HepG2 (cell line): ENCODE measurements around the gene TMEM107. TPM values are rescaled to one million over a fixed set of nuclear protein-coding genes. Genes with fewer than 3 reads are reported as not detected.

Experiments
- CTCF ChIP-seq: sonication (generic); formaldehyde crosslinking; IDR thresholded peaks from 2 replicates; pipeline ENCODE4 v1.5.0; 2020; ENCODE audit warnings: mild to moderate bottlenecking, missing genetic modification reagents, moderate library complexity
- FOSL1 ChIP-seq: sonication (generic); formaldehyde crosslinking; IDR thresholded peaks from 2 replicates; pipeline ENCODE4 v1.9.0; 2021; ENCODE audit warnings: missing genetic modification reagents, borderline replicate concordance
- KLF13 ChIP-seq: sonication (generic); formaldehyde crosslinking; IDR thresholded peaks from 2 replicates; pipeline ENCODE4 v1.4.0; 2020; ENCODE audit warnings: mild to moderate bottlenecking, missing genetic modification reagents
- RXRB ChIP-seq: IDR thresholded peaks from 2 replicates; pipeline ENCODE4 v1.6.1; 2016; ENCODE audit warnings: borderline replicate concordance, missing genetic modification reagents, missing compliant biosample characterization
- SOX5 ChIP-seq: IDR thresholded peaks from 2 replicates; pipeline ENCODE4 v1.6.1; 2016; ENCODE audit warnings: borderline replicate concordance
- TBL1XR1 ChIP-seq: fragments of 150-350 bp; IDR thresholded peaks from 2 replicates; pipeline ENCODE4 v1.6.1; 2014; ENCODE audit warnings: borderline replicate concordance, low read length; ENCODE audit not compliant: partially characterized antibody
- THAP9 ChIP-seq: sonication (generic); formaldehyde crosslinking; IDR thresholded peaks from 2 replicates; pipeline ENCODE4; 2020; ENCODE audit warnings: missing genetic modification reagents, mild to moderate bottlenecking, borderline replicate concordance
- ZMYM2 ChIP-seq: sonication (generic); formaldehyde crosslinking; IDR thresholded peaks from 2 replicates; pipeline ENCODE4 v1.8.0; 2022; ENCODE audit warnings: mild to moderate bottlenecking, missing genetic modification reagents
- ZNF138 ChIP-seq: sonication (generic); formaldehyde crosslinking; IDR thresholded peaks from 2 replicates; pipeline ENCODE4 v1.5.0; 2020; ENCODE audit warnings: mild to moderate bottlenecking, low read depth, missing genetic modification reagents
- ZNF329 ChIP-seq: sonication (generic); formaldehyde crosslinking; IDR thresholded peaks from 2 replicates; pipeline ENCODE4 v1.9.0; 2021; ENCODE audit warnings: low read depth, mild to moderate bottlenecking, missing genetic modification reagents
- ZNF569 ChIP-seq: sonication (generic); formaldehyde crosslinking; IDR thresholded peaks from 2 replicates; pipeline ENCODE4 v1.5.0; 2020; ENCODE audit warnings: mild to moderate bottlenecking, missing genetic modification reagents, moderate library complexity, borderline replicate concordance
- ZNF652 ChIP-seq: IDR thresholded peaks from 2 replicates; pipeline ENCODE4 v1.6.1; 2016; ENCODE audit warnings: low read depth, borderline replicate concordance
- polyA plus RNA-seq, 8 experiments: library from polyadenylated mRNA; depleted of rRNA in 3 of 8; stranded (reverse) in 7 of 8; unstranded in 1 of 8; fragments of >200 nt; fragmentation: Illumina TruSeq in 4 of 8; extraction: Trizol in 4 of 8; gene quantifications; 2 replicates each; pipeline versions ENCODE4 v1.2.1 to v1.2.3, GENCODE V29; 2011 to 2016; ENCODE audit warnings: low read depth in 4 of 8, missing spikeins in 1 of 8, mixed read lengths in 1 of 8; ENCODE audit not compliant: insufficient read depth in 1 of 8
- total RNA-seq, 5 experiments: library from RNA; depleted of rRNA; stranded (reverse); fragments of >200 nt; fragmentation: Illumina TruSeq; extraction: Trizol; gene quantifications; 2 replicates each; pipeline ENCODE4 v1.2.3, GENCODE V29; 2016; ENCODE audit warnings: low read depth in 1 of 5
- TF ChIP-seq, protein P1 (sequence below): sonication (generic); formaldehyde crosslinking; IDR thresholded peaks from 2 replicates; pipeline ENCODE4 v1.9.0; 2021; ENCODE audit warnings: missing genetic modification reagents, mild to moderate bottlenecking, borderline replicate concordance
- TF ChIP-seq, protein P2 (sequence below): sonication (generic); formaldehyde crosslinking; IDR thresholded peaks from 2 replicates; pipeline ENCODE4 v1.8.1; 2023; ENCODE audit warnings: mild to moderate bottlenecking, missing genetic modification reagents, borderline replicate concordance
- TF ChIP-seq, protein P3 (sequence below): sonication (generic); formaldehyde crosslinking; IDR thresholded peaks from 2 replicates; pipeline ENCODE4 v1.4.0; 2020; ENCODE audit warnings: missing genetic modification reagents, borderline replicate concordance

TMEM107 gene
- total and polyA plus RNA-seq, 2 of the 13 experiments (the other 11 are each of a cell fraction or from before 2014, with no cell fraction given): 7.2 to 15.3 TPM

DNA sequence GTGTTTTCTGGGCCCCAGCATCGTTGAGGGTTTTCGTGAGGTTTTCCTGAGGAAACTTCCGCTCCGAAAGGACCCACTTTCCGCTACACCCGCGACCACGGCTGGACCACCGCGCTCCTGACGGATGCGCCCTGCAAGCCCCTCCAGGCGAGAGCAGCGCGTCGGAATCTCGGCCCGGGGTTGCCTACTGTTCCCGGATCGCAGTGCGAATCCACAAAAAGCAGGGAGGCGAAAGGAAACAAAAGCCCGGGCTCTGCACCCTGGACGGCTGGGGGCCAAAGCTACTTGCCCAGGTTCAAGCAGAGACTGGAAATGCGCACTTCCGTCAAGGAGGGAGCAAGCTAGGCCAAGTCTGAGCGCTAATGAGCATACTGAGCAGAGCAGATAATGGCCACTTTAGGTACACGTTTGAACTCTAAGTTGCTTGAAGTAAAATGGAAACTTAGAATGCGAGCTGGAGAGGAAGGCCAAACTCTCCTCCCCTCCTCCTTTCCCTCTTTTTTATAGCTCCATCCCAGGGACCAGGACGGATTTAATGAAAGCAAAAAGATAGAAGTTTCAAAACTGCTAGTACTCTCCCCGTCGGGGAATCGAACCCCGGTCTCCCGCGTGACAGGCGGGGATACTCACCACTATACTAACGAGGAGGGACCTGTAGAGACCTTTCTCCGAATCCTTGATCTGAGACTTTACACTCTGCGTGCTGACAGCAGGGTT is 45.6 kb upstream of the TMEM107 start (continued):
- TF ChIP-seq, protein P1, sequence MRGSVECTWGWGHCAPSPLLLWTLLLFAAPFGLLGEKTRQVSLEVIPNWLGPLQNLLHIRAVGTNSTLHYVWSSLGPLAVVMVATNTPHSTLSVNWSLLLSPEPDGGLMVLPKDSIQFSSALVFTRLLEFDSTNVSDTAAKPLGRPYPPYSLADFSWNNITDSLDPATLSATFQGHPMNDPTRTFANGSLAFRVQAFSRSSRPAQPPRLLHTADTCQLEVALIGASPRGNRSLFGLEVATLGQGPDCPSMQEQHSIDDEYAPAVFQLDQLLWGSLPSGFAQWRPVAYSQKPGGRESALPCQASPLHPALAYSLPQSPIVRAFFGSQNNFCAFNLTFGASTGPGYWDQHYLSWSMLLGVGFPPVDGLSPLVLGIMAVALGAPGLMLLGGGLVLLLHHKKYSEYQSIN (CRISPR knock-in tag): no peak
- TF ChIP-seq, protein P2, sequence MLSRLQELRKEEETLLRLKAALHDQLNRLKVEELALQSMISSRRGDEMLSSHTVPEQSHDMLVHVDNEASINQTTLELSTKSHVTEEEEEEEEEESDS (CRISPR knock-in tag): no peak
- TF ChIP-seq THAP9 (no peak), ZMYM2 (CRISPR knock-in tag) (0 out of 2 replicates have a peak, but pooled peaks have one; percentile 40), ZNF569 (CRISPR knock-in tag) (no peak), KLF13 (CRISPR knock-in tag) (no peak), CTCF (CRISPR knock-in tag) (no peak), FOSL1 (CRISPR knock-in tag) (0 out of 2 replicates have a peak, but pooled peaks have one; percentile 3), ZNF652 (CRISPR knock-in tag) (no peak), RXRB (CRISPR knock-in tag) (peak; percentile 66; the same call in 1 of the 2 replicates), SOX5 (CRISPR knock-in tag) (peak; percentile 23; the same call in 1 of the 2 replicates), ZNF329 (CRISPR knock-in tag) (no peak), TBL1XR1 (peak; percentile 22), ZNF138 (CRISPR knock-in tag) (no peak)
- TF ChIP-seq, protein P3, sequence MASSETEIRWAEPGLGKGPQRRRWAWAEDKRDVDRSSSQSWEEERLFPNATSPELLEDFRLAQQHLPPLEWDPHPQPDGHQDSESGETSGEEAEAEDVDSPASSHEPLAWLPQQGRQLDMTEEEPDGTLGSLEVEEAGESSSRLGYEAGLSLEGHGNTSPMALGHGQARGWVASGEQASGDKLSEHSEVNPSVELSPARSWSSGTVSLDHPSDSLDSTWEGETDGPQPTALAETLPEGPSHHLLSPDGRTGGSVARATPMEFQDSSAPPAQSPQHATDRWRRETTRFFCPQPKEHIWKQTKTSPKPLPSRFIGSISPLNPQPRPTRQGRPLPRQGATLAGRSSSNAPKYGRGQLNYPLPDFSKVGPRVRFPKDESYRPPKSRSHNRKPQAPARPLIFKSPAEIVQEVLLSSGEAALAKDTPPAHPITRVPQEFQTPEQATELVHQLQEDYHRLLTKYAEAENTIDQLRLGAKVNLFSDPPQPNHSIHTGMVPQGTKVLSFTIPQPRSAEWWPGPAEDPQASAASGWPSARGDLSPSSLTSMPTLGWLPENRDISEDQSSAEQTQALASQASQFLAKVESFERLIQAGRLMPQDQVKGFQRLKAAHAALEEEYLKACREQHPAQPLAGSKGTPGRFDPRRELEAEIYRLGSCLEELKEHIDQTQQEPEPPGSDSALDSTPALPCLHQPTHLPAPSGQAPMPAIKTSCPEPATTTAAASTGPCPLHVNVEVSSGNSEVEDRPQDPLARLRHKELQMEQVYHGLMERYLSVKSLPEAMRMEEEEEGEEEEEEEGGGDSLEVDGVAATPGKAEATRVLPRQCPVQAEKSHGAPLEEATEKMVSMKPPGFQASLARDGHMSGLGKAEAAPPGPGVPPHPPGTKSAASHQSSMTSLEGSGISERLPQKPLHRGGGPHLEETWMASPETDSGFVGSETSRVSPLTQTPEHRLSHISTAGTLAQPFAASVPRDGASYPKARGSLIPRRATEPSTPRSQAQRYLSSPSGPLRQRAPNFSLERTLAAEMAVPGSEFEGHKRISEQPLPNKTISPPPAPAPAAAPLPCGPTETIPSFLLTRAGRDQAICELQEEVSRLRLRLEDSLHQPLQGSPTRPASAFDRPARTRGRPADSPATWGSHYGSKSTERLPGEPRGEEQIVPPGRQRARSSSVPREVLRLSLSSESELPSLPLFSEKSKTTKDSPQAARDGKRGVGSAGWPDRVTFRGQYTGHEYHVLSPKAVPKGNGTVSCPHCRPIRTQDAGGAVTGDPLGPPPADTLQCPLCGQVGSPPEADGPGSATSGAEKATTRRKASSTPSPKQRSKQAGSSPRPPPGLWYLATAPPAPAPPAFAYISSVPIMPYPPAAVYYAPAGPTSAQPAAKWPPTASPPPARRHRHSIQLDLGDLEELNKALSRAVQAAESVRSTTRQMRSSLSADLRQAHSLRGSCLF (CRISPR knock-in tag): no peak
